HepG2 (cell line): ENCODE results near the gene BTG1. TPM values are rescaled to one million over a fixed set of nuclear protein-coding genes. Genes with fewer than 3 reads are reported as not detected.

ENCODE experiments used
- ASH2L ChIP-seq: fragments of 300-600, 200-600 bp; sonication (generic); IDR thresholded peaks from 2 replicates; pipeline ENCODE4 v1.7.0; 2017; ENCODE audit warnings: low read depth, mild to moderate bottlenecking, moderate library complexity, mixed read lengths, low read length; ENCODE audit not compliant: insufficient read length
- ATF6 ChIP-seq: sonication (generic); formaldehyde crosslinking; conservative IDR thresholded peaks from 2 replicates; pipeline ENCODE4 v1.4.0; 2020; ENCODE audit warnings: missing genetic modification reagents
- CBX1 ChIP-seq: IDR thresholded peaks from one replicate; pipeline ENCODE4 v1.6.1; 2016; ENCODE audit warnings: antibody characterized with exemption, low read depth
- HOXA9 ChIP-seq: sonication (generic); formaldehyde crosslinking; IDR thresholded peaks from 2 replicates; pipeline ENCODE4 v1.8.1; 2022; ENCODE audit warnings: missing genetic modification reagents, mild to moderate bottlenecking, moderate library complexity, borderline replicate concordance
- MED8 ChIP-seq: sonication (generic); formaldehyde crosslinking; IDR thresholded peaks from 2 replicates; pipeline ENCODE4 v1.8.1; 2023; ENCODE audit warnings: mild to moderate bottlenecking, missing genetic modification reagents; ENCODE audit not compliant: insufficient replicate concordance
- NR2F6 ChIP-seq, 2 experiments: IDR thresholded peaks; 2 replicates each; pipeline ENCODE4 v1.6.1; 2016; ENCODE audit warnings: antibody characterized with exemption in 1 of 2, mild to moderate bottlenecking in 1 of 2
- PLSCR1 ChIP-seq: sonication (generic); formaldehyde crosslinking; IDR thresholded peaks from 2 replicates; pipeline ENCODE4 v1.5.0; 2020; ENCODE audit warnings: missing genetic modification reagents, mild to moderate bottlenecking, borderline replicate concordance
- SIX4 ChIP-seq: sonication (generic); formaldehyde crosslinking; IDR thresholded peaks from 2 replicates; pipeline ENCODE4 v1.4.0; 2020; ENCODE audit warnings: missing genetic modification reagents
- SMAD9 ChIP-seq: sonication (generic); formaldehyde crosslinking; IDR thresholded peaks from 2 replicates; pipeline ENCODE4 v1.5.1; 2020; ENCODE audit warnings: mild to moderate bottlenecking, missing genetic modification reagents
- TBL1XR1 ChIP-seq: fragments of 150-350 bp; IDR thresholded peaks from 2 replicates; pipeline ENCODE4 v1.6.1; 2014; ENCODE audit warnings: borderline replicate concordance, low read length; ENCODE audit not compliant: partially characterized antibody
- ZFP1 ChIP-seq: IDR thresholded peaks from 2 replicates; pipeline ENCODE4 v1.6.1; 2016
- ZNF17 ChIP-seq: sonication (generic); formaldehyde crosslinking; IDR thresholded peaks from 2 replicates; pipeline ENCODE4 v1.5.0; 2020; ENCODE audit warnings: mild to moderate bottlenecking, missing genetic modification reagents
- ZNF232 ChIP-seq: sonication (generic); formaldehyde crosslinking; IDR thresholded peaks from 2 replicates; pipeline ENCODE4 v1.4.0; 2020; ENCODE audit warnings: missing genetic modification reagents, borderline replicate concordance
- ZNF343 ChIP-seq: sonication (generic); formaldehyde crosslinking; IDR thresholded peaks from 2 replicates; pipeline ENCODE4 v1.4.0; 2020; ENCODE audit warnings: mild to moderate bottlenecking, missing genetic modification reagents
- ZNF547 ChIP-seq: sonication (generic); formaldehyde crosslinking; IDR thresholded peaks from 2 replicates; pipeline ENCODE4 v1.5.1; 2020; ENCODE audit warnings: mild to moderate bottlenecking, missing genetic modification reagents
- ZNF550 ChIP-seq: sonication (generic); formaldehyde crosslinking; IDR thresholded peaks from 2 replicates; pipeline ENCODE4 v1.4.0; 2020; ENCODE audit warnings: mild to moderate bottlenecking, missing genetic modification reagents, borderline replicate concordance
- ZNF713 ChIP-seq: sonication (generic); formaldehyde crosslinking; IDR thresholded peaks from 2 replicates; pipeline ENCODE4 v1.4.0; 2020; ENCODE audit warnings: mild to moderate bottlenecking, missing genetic modification reagents
- ZNF747 ChIP-seq: sonication (generic); formaldehyde crosslinking; IDR thresholded peaks from 2 replicates; pipeline ENCODE4 v1.8.1; 2023; ENCODE audit warnings: missing genetic modification reagents, mild to moderate bottlenecking, borderline replicate concordance
- ZNF781 ChIP-seq: sonication (generic); formaldehyde crosslinking; IDR thresholded peaks from 2 replicates; pipeline ENCODE4 v1.5.1; 2020; ENCODE audit warnings: borderline replicate concordance, mild to moderate bottlenecking, missing genetic modification reagents; ENCODE audit errors: not compliant biosample characterization
- ZNF891 ChIP-seq: sonication (generic); formaldehyde crosslinking; IDR thresholded peaks from 2 replicates; pipeline ENCODE4 v1.5.0; 2020; ENCODE audit warnings: mild to moderate bottlenecking, missing genetic modification reagents
- polyA plus RNA-seq, 8 experiments: library from polyadenylated mRNA; depleted of rRNA in 3 of 8; stranded (reverse) in 7 of 8; unstranded in 1 of 8; fragments of >200 nt; fragmentation: Illumina TruSeq in 4 of 8; extraction: Trizol in 4 of 8; gene quantifications; 2 replicates each; pipeline versions ENCODE4 v1.2.1 to v1.2.3, GENCODE V29; 2011 to 2016; ENCODE audit warnings: low read depth in 4 of 8, missing spikeins in 1 of 8, mixed read lengths in 1 of 8; ENCODE audit not compliant: insufficient read depth in 1 of 8
- total RNA-seq, 5 experiments: library from RNA; depleted of rRNA; stranded (reverse); fragments of >200 nt; fragmentation: Illumina TruSeq; extraction: Trizol; gene quantifications; 2 replicates each; pipeline ENCODE4 v1.2.3, GENCODE V29; 2016; ENCODE audit warnings: low read depth in 1 of 5
- TF ChIP-seq, protein P1 (sequence below): sonication (generic); formaldehyde crosslinking; IDR thresholded peaks from 2 replicates; pipeline ENCODE4 v1.8.0; 2022; ENCODE audit warnings: mild to moderate bottlenecking, missing genetic modification reagents
- TF ChIP-seq, protein P2 (sequence below): sonication (generic); formaldehyde crosslinking; IDR thresholded peaks from 2 replicates; pipeline ENCODE4 v1.4.0; 2020; ENCODE audit warnings: low read depth, missing genetic modification reagents

The BTG1 gene
- total and polyA plus RNA-seq, 2 of the 13 experiments (the other 11 are each of a cell fraction or from before 2014, with no cell fraction given): 7.5 to 16.7 TPM

DNA sequence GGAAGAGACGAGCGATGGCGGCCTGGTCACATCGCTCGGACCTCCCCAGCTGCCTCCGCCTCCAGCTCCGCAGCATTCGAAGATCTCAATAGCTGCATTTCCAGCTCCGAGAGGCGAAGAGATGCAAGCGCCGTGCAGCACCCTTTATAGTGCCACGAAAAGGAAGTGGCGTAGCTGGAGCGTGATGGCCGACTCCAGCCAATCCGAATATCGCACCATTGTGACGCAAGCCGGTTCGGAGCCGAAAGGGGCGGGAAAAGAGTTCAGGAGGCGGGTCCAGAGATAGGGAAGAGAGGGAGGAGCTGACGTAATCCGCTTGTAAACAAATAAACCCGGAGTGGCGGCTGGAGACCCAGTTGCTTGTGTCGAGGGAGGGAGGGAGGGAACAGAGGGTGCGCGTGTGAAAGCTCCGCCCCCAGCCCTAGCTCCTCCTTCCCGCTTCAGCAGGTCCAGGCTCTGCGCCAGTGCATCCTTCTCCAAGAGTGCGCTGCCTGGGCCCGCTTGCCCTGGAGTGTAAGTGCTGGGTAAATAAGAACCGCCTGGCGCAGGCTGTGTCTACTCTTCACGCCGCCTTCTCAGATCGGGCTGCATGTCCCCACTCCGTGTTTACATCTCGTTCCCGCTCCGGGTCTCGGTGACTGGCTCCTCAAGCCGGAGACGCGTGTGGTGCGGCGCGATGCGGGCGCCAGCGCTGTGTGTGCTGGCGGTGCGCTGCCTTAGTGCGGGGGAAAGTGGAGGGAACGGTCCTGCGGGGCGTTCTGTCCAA, at the start of gene BTG1 (continued):
- TF ChIP-seq ZNF17 (CRISPR knock-in tag) (no peak), HOXA9 (CRISPR knock-in tag) (0 out of 2 replicates have a peak, but pooled peaks have one; percentile 28), ZNF747 (CRISPR knock-in tag) (0 out of 2 replicates have a peak, but pooled peaks have one; percentile 11), ZNF891 (CRISPR knock-in tag) (peak; percentile 76), ZNF550 (no peak), TBL1XR1 (peak; percentile 51), ZNF343 (peak; percentile 67; the same call in 1 of the 2 replicates), NR2F6 (IDR thresholded peaks at IDR 0.05) (no peak), NR2F6 (CRISPR knock-in tag; IDR thresholded peaks at IDR 0.05) (no peak), ASH2L (no peak), SIX4 (CRISPR knock-in tag) (no peak), ZNF547 (CRISPR knock-in tag) (0 out of 2 replicates have a peak, but pooled peaks have one; percentile 53), ATF6 (CRISPR knock-in tag) (no peak), CBX1 (no peak), PLSCR1 (CRISPR knock-in tag) (no peak), ZFP1 (peak; percentile 43; the same call in 1 of the 2 replicates), SMAD9 (CRISPR knock-in tag) (no peak), ZNF781 (CRISPR knock-in tag) (no peak), ZNF232 (no peak), MED8 (CRISPR knock-in tag) (no peak), ZNF713 (CRISPR knock-in tag) (no peak)
- TF ChIP-seq, protein P1, sequence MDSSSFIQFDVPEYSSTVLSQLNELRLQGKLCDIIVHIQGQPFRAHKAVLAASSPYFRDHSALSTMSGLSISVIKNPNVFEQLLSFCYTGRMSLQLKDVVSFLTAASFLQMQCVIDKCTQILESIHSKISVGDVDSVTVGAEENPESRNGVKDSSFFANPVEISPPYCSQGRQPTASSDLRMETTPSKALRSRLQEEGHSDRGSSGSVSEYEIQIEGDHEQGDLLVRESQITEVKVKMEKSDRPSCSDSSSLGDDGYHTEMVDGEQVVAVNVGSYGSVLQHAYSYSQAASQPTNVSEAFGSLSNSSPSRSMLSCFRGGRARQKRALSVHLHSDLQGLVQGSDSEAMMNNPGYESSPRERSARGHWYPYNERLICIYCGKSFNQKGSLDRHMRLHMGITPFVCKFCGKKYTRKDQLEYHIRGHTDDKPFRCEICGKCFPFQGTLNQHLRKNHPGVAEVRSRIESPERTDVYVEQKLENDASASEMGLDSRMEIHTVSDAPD: no peak
- TF ChIP-seq, protein P2, sequence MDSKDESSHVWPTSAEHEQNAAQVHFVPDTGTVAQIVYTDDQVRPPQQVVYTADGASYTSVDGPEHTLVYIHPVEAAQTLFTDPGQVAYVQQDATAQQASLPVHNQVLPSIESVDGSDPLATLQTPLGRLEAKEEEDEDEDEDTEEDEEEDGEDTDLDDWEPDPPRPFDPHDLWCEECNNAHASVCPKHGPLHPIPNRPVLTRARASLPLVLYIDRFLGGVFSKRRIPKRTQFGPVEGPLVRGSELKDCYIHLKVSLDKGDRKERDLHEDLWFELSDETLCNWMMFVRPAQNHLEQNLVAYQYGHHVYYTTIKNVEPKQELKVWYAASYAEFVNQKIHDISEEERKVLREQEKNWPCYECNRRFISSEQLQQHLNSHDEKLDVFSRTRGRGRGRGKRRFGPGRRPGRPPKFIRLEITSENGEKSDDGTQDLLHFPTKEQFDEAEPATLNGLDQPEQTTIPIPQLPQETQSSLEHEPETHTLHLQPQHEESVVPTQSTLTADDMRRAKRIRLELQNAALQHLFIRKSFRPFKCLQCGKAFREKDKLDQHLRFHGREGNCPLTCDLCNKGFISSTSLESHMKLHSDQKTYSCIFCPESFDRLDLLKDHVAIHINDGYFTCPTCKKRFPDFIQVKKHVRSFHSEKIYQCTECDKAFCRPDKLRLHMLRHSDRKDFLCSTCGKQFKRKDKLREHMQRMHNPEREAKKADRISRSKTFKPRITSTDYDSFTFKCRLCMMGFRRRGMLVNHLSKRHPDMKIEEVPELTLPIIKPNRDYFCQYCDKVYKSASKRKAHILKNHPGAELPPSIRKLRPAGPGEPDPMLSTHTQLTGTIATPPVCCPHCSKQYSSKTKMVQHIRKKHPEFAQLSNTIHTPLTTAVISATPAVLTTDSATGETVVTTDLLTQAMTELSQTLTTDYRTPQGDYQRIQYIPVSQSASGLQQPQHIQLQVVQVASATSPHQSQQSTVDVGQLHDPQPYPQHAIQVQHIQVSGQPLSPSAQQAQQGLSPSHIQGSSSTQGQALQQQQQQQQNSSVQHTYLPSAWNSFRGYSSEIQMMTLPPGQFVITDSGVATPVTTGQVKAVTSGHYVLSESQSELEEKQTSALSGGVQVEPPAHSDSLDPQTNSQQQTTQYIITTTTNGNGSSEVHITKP (CRISPR knock-in tag): no peak; the same call in 1 of the 2 replicates
